ENCODE data around the gene CKAP2L.
"Not testable (repeated sequence)": the region's sequence is repeated elsewhere in the genome, so short reads cannot be mapped to it uniquely, and the experiment has no call there.

Gene CKAP2L

DNA sequence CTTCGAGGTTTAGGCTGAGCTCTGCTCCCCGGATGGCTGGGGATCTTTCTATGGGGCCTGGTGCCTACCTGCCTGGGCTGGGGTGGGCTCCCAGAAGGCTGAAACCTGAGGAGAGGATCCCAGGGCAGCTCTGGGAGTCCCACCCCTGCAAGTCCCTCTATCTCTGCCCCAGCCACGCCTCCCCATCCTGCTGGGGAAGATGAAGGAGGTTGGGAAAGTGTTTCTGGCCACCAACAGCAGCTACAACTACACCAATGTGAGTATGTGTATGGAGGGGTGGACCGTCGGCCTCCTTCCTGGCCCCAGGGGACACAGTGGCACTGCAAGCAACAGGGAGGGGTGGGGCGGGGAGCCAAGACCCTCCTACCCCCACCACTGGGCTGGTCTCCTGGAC lies 40.9 kb downstream of the CKAP2L start:
- no peaks in the 10 kb centered on the region for H3K9me3 Mint-ChIP-seq
- intact Hi-C loops (cut with micrococcal nuclease), result no loop called here
- H3K36me3 Mint-ChIP-seq (ENCODE audit: low read depth), result no peaks in the 10 kb centered on the region
- H3K27me3 Mint-ChIP-seq, result no peaks in the 10 kb centered on the region
- peaks cover 84% of the 10 kb centered on the region for H3K4me1 Mint-ChIP-seq (ENCODE audit: low read depth)
- H3K4me3 Mint-ChIP-seq, result no peak overlapping the region
- peak overlapping the region; percentile 81 for H3K27ac Mint-ChIP-seq

DNA sequence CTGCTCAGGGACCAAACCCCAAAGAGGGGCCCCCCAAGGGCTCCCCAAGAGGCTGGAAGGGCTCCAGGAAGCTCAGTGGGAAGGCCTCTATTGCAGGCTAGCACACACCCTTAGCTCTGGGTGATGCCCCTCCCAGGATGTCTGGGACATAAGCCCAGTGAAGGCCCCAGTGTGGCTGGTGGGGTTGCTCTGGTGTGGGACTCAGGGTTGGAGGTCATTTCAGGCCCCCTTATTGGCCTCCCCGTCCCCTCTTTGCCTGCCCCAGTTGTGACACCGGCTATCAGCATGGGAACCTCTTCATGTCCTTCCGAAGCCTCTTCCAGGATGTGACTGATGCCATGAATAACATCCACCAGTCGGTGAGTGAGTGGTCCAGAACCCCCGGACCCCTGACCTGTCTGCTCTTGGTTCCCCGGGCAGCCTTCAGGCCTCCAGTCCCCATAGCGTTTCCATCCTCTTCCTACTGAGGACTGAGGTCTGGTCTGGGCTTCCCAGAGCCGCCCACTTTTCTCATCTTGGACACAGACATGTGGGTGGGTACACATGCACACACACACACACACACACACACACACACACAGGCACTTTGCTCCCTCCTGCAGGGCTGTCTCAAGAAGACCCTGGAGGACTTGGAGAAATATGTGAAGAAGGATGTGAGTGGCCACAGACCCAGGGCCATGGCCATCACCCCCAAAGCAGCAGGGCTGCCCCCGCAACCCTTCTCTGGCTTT lies 41.4 kb downstream of the CKAP2L start:
- no peaks in the 10 kb centered on the region for H3K27me3 Mint-ChIP-seq
- no peak overlapping the region for H3K4me3 Mint-ChIP-seq
- H3K4me1 Mint-ChIP-seq (ENCODE audit: low read depth), result peaks cover 79% of the 10 kb centered on the region
- no peaks in the 10 kb centered on the region for H3K36me3 Mint-ChIP-seq (ENCODE audit: low read depth)
- H3K9me3 Mint-ChIP-seq, result no peaks in the 10 kb centered on the region
- peak overlapping the region; percentile 81 for H3K27ac Mint-ChIP-seq
- intact Hi-C loops (cut with micrococcal nuclease), result no loop called here

DNA sequence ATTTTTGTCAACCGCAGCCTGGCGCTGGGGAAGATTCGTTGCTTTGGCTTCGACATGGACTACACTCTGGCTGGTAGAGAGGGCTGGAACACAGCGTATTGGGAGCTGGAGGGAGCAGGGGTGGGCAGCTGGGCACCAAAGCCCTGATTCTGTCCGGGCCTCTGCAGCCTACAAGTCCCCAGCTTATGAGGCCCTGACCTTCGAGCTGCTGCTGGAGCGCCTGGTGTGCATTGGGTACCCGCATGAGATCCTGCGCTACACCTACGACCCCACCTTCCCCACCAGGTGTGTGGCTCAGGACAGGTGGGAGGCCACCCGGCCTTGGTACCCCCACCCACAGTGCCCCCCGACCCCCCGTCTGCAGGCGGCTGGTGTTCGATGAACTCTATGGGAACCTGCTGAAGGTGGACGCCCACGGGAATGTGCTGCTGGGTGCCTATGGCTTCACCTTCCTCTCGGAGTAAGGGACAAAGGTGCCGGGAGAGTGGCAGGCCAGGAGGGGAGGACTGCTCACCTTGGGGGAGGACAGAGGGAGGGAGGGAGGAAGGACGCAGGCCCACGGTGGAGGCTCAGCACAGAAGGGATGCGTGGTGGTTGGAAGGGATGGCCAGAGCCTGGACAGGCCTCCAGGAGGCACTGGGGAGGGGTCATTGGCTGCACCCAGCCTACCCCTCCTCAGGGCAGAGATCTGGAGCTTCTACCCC lies 42.4 kb downstream of the CKAP2L start:
- H3K27ac Mint-ChIP-seq, result peak overlapping the region; percentile 81
- H3K36me3 Mint-ChIP-seq (ENCODE audit: low read depth), result no peaks in the 10 kb centered on the region
- no peak overlapping the region for H3K4me3 Mint-ChIP-seq
- peaks cover 76% of the 10 kb centered on the region for H3K4me1 Mint-ChIP-seq (ENCODE audit: low read depth)
- H3K27me3 Mint-ChIP-seq, result no peaks in the 10 kb centered on the region
- H3K9me3 Mint-ChIP-seq, result no peaks in the 10 kb centered on the region
- intact Hi-C loops (cut with micrococcal nuclease), result no loop called here

DNA sequence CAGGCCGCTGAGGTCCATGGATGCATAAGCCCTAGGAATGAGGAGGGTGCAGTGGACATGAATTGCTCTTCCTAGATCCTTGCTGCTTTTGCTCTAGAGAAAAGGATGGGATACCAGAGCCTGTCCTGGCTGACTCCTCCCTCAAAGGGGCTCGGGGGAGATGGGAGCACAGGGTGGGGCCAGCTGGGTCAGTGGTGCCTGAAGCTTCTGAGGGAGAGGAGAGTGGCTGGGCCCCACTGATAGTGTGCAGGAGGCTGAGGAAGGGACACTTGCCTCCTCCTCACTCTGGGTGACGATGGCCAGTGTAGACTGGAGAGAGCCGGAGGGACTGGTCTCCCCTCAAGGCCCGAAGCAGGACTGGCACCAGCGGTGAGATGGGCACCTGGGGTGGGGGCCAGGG lies 43.6 kb downstream of the CKAP2L start, which contains the start of gene NT5DC4:
NT5DC4 (plus strand) TSS at position 236 of the 400 bp plus-strand sequence; CDS start at position 296, 60 bp downstream.
- H3K4me1 Mint-ChIP-seq (ENCODE audit: low read depth), result peaks cover 64% of the 10 kb centered on the region
- H3K27me3 Mint-ChIP-seq, result no peaks in the 10 kb centered on the region
- intact Hi-C loops (cut with micrococcal nuclease), result no loop called here
- H3K36me3 Mint-ChIP-seq (ENCODE audit: low read depth), result no peaks in the 10 kb centered on the region
- H3K9me3 Mint-ChIP-seq, result no peaks in the 10 kb centered on the region
- H3K4me3 Mint-ChIP-seq, result no peak within 1 kb of the TSS
- H3K27ac Mint-ChIP-seq, result peak within 1 kb of the TSS; percentile 81

DNA sequence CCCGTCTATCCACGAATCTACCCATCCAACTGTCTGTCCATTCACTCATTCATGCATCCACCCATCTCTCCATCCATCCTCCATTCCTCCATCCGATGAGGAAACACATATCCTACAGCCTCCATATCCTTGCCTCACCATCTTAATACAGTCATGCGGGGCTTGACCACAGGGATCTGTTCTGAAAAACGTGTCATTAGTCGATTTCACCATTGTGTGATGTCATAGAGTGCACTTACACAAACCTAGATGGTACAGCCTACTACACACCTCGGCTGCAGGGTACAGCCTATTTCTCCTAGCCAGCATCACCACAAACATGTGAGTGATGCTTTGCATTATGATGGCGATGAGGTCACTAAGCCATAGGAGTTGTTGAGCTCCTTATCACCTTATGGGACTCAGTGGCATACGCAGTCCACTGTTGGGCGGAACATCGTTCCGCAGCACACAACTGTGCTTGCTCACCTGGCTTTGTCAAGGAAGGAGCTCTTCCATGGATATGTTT lies 45.5 kb downstream of the CKAP2L start:
- peak overlapping the region; percentile 8 for H3K27ac Mint-ChIP-seq
- no peak overlapping the region for H3K4me3 Mint-ChIP-seq
- intact Hi-C loops (cut with micrococcal nuclease), result no loop called here
- no peaks in the 10 kb centered on the region for H3K36me3 Mint-ChIP-seq (ENCODE audit: low read depth)
- H3K27me3 Mint-ChIP-seq, result no peaks in the 10 kb centered on the region
- H3K9me3 Mint-ChIP-seq, result no peaks in the 10 kb centered on the region
- peaks cover 56% of the 10 kb centered on the region for H3K4me1 Mint-ChIP-seq (ENCODE audit: low read depth)

DNA sequence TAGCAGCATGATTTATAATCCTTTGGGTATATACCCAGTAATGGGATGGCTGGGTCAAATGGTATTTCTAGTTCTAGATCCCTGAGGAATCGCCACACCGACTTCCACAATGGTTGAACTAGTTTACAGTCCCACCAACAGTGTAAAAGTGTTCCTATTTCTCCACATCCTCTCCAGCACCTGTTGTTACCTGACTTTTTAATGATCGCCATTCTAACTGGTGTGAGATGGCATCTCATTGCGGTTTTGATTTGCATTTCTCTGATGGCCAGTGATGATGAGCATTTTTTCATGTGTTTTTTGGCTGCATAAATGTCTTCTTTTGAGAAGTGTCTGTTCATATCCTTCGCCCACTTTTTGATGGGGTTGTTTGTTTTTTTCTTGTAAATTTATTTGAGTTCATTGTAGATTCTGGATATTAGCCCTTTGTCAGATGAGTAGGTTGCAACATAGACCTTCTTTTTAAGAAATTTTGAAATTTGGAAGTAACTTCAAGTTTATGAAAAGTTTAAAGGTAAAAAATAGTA lies 47.5 kb downstream of the CKAP2L start:
- H3K9me3 Mint-ChIP-seq; intact Hi-C loops (cut with micrococcal nuclease); H3K4me3 Mint-ChIP-seq; H3K27ac Mint-ChIP-seq; H3K36me3 Mint-ChIP-seq (ENCODE audit: low read depth); H3K27me3 Mint-ChIP-seq: not testable (repeated sequence)
- peaks cover 55% of the 10 kb centered on the region for H3K4me1 Mint-ChIP-seq (ENCODE audit: low read depth)

DNA sequence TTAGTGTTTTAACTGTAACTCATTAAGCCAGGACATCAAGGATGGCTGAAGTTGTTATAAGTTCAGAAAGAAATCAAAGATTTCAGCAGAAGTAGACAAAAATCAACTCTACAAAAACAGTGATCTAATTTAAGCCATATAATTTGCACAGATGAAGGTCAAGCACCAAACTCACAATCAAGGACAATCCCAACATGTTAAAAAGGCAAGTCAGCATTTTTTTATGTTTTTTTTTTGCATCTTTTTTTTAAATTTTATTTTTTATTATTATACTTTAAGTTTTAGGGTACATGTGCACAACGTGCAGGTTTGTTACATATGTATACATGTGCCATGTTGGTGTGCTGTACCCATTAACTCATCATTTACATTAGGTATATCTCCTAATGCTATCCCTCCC lies 48.3 kb downstream of the CKAP2L start:
- H3K4me3 Mint-ChIP-seq; H3K9me3 Mint-ChIP-seq; H3K27me3 Mint-ChIP-seq; H3K36me3 Mint-ChIP-seq (ENCODE audit: low read depth); H3K27ac Mint-ChIP-seq; intact Hi-C loops (cut with micrococcal nuclease): not testable (repeated sequence)
- H3K4me1 Mint-ChIP-seq (ENCODE audit: low read depth), result peaks cover 52% of the 10 kb centered on the region

DNA sequence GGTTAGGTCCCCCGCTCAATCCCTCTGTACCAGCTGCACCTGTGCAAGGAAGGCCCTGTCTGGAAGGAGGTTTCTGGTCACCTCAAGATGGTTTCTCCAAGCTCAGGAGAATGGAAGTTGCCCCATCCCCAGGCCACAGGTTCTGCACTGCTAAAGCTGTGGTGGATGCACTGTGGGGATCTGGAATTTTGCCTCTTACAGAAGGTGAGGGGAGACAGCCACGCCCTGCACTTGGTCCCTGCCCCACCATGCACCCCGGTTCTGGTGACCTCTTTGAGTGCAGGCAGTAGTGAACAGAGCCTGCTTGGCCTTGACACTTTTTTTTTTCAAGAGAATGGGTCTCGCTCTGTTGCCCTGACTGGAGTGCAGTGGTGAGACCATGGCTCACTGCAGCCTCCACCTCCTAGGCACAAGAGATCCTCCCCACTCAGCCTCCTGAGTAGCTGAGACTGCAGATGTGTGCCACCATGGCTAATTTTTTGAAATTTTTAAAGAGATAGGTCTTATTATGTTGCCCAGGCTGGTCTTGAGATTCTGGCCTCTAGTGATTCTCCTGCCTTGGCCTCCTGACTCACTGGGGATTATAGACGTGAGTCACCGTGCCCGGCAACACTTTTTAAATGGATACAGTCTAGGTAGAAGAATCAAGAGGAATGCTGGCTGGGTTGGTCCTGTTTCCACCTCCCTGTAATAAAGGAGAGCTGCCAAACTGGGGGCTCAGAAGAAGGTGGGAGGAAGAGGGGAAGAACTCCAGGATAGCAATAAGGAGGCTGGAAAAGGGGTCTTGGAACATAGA lies 49.4 kb downstream of the CKAP2L start:
- intact Hi-C loops (cut with micrococcal nuclease), result no loop called here
- no peaks in the 10 kb centered on the region for H3K27me3 Mint-ChIP-seq
- no peaks in the 10 kb centered on the region for H3K9me3 Mint-ChIP-seq
- H3K27ac Mint-ChIP-seq, result peak overlapping the region; percentile 2
- no peaks in the 10 kb centered on the region for H3K36me3 Mint-ChIP-seq (ENCODE audit: low read depth)
- peaks cover 52% of the 10 kb centered on the region for H3K4me1 Mint-ChIP-seq (ENCODE audit: low read depth)
- H3K4me3 Mint-ChIP-seq, result no peak overlapping the region

DNA sequence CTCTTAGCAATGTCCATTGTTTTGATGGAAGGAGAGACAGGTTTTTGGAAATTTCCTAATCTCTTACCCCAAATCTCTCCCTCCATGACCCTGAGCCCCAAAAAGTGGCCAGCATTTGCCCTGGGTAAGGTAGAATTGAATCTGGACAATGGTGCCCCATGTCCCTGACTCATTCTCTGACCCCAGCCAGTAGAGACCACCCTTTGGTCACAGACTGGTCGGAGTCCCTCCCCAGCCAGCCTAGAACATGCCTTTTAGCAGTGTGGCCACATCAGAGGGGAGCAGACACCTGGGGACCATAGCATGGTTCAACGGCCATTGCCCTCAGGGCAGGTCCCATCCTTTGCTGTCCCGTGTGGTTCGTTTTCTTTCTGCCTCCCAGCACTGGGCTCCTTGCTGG lies 50.1 kb downstream of the CKAP2L start:
- intact Hi-C loops (cut with micrococcal nuclease), result no loop called here
- H3K4me3 Mint-ChIP-seq, result no peak overlapping the region

DNA sequence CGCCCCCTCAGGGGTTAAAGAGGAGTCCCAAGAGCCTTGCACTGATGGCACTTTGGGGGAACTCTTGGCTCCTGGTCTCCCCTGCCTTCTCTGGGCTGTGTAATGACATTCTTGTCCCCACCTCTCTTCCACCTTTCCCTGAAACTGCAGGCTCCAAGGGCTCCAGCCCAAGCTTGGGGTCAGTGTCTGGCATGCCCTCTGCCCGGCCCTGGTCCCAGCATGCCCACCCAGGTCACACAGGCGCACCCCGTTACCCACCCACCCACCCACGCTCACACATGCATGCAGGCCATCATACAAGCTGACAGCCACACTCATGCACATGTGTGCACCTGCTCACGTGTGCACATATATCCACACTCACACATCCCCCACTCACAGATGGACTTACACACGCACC lies 50.5 kb downstream of the CKAP2L start:
- Mint-ChIP-seq H3K4me1 (ENCODE audit: low read depth) (peaks cover 58% of the 10 kb centered on the region), H3K27ac (peak overlapping the region; percentile 68), H3K36me3 (ENCODE audit: low read depth) (no peaks in the 10 kb centered on the region), H3K4me3 (no peak overlapping the region), H3K27me3 (no peaks in the 10 kb centered on the region), H3K9me3 (no peaks in the 10 kb centered on the region)
- intact Hi-C loops (cut with micrococcal nuclease), result no loop called here

More for the DNA sequence above, 50.1 kb downstream of the CKAP2L start:
- Mint-ChIP-seq H3K9me3 (no peaks in the 10 kb centered on the region), H3K27ac (peak overlapping the region; percentile 2), H3K4me1 (ENCODE audit: low read depth) (peaks cover 55% of the 10 kb centered on the region), H3K36me3 (ENCODE audit: low read depth) (no peaks in the 10 kb centered on the region), H3K27me3 (no peaks in the 10 kb centered on the region)

DNA sequence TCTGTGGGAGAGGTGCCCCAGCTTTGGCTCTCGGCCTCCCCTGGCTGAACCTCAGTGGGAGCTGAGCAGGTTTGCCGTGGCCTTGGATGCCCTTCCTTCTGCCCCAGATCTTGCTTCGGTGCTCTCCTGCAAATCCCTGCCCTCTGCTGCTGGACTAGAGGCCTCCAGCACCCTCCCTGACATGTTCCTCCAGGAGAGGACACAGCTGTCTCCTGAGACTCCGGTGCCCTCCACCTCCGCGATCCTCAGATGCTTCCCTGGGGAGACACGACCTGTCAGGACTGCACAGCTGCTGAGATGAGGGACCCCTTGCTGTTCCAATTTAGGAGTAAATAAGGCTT lies 50.9 kb downstream of the CKAP2L start:
- Mint-ChIP-seq H3K36me3 (ENCODE audit: low read depth) (no peaks in the 10 kb centered on the region), H3K27me3 (no peaks in the 10 kb centered on the region), H3K27ac (peak overlapping the region; percentile 68), H3K4me3 (no peak overlapping the region), H3K4me1 (ENCODE audit: low read depth) (peaks cover 57% of the 10 kb centered on the region), H3K9me3 (no peaks in the 10 kb centered on the region)
- intact Hi-C loops (cut with micrococcal nuclease), result no loop called here

DNA sequence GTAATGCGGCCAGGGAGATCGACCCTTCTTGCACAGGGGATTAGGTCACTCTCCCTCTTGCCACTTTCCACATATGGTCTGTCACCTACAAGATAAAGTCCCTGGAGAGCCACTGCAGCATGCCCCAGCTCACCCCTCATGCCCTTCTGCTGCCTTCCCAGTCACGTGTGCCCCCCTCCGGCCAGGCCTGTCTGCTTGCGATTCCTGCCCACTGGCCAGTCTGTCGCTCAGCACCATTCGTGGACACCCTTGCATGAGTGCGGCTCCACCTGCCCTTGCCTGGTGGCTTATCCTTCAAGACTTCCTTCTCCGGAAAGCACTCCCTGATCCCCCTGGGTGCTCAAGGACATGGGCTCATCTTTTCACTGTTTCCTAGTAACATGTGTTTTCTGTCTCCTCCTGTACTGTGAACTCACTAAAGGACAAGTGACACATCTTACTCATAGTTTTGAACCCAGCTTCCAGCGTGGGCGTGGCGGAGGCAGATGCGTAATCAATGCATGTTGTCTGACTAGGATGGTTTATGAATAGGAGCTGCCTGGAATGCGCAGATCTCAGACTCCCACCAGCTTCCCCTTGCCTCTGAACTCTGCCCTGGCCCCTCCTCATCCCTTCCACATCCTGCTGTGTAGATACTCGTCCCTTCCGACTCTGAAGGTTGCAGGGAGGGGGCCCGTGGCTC lies 51.4 kb downstream of the CKAP2L start:
- no peaks in the 10 kb centered on the region for H3K36me3 Mint-ChIP-seq (ENCODE audit: low read depth)
- no peak overlapping the region for H3K4me3 Mint-ChIP-seq
- peak overlapping the region; percentile 68 for H3K27ac Mint-ChIP-seq
- H3K4me1 Mint-ChIP-seq (ENCODE audit: low read depth), result peaks cover 60% of the 10 kb centered on the region
- no peaks in the 10 kb centered on the region for H3K9me3 Mint-ChIP-seq
- intact Hi-C loops (cut with micrococcal nuclease), result no loop called here
- H3K27me3 Mint-ChIP-seq, result no peaks in the 10 kb centered on the region

DNA sequence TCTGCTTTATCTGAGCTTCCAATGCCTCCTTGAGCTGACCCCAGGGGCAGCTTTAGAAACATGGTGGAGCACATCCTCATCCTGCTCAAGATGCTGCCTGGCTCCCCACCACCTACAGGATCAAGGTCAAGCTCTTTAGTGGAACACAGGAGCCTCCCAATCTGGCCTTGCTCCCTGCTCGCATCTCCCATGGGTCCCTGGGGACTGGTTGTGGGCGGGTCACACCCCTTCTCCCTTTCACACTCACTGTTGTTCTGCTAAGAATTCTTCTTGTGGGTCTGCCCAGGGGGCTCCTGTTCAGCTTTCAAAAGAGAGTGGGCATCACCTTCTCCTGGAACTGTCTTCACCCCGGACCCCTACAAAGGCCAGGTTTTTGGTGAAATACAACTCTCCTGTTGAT lies 51.9 kb downstream of the CKAP2L start:
- intact Hi-C loops (cut with micrococcal nuclease), result no loop called here
- H3K4me1 Mint-ChIP-seq (ENCODE audit: low read depth), result peaks cover 66% of the 10 kb centered on the region
- H3K4me3 Mint-ChIP-seq, result no peak overlapping the region
- H3K36me3 Mint-ChIP-seq (ENCODE audit: low read depth), result no peaks in the 10 kb centered on the region
- H3K27ac Mint-ChIP-seq, result peak overlapping the region; percentile 68
- H3K27me3 Mint-ChIP-seq, result no peaks in the 10 kb centered on the region
- H3K9me3 Mint-ChIP-seq, result no peaks in the 10 kb centered on the region
